Neural progenitor cell (in vitro differentiated cells): ENCODE data around the gene HDAC4.

Source experiments
- EZH2phosphoT487 ChIP-seq: fragments of 200-600 bp; sonication (generic); IDR thresholded peaks from 2 replicates; pipeline ENCODE4 v1.6.1; 2017; ENCODE audit warnings: antibody characterized with exemption
- TF ChIP-seq, protein P1 (sequence below): fragments of 200-600 bp; sonication (generic); IDR thresholded peaks from 2 replicates; pipeline ENCODE4 v1.5.1; 2017; ENCODE audit warnings: antibody characterized with exemption, mild to moderate bottlenecking

DNA sequence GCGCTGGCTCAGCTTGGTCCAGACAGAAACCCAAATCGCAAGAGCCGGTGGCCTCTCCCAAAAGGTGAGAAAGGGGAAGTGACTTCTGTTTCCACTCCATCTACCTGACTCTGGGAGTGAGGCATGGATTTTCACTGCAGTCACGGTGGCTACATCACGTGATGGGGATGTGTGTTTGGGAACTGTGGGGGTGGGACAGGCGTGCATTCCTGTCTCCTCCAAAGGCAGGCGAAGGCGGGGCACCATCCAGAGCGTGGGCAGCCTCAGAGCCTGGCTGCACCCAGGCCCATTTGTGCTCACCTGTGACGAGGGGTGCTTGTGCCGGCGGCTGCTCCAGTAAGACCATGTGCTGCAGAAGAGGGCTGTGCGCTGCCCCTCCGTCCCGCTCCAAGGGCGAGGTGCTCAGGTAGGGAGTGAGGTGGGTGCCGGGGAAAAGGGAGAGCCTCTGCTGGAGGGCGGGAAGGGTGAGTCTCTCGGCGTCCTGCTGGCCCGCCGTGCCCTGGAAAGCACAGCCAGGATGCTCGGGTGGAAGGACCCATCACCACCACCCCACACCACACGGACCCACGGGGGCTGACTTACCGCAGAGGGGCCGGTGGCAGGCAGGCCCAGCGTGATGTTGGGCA, 266.8 kb downstream of the HDAC4 start:
- TF ChIP-seq, protein P1, sequence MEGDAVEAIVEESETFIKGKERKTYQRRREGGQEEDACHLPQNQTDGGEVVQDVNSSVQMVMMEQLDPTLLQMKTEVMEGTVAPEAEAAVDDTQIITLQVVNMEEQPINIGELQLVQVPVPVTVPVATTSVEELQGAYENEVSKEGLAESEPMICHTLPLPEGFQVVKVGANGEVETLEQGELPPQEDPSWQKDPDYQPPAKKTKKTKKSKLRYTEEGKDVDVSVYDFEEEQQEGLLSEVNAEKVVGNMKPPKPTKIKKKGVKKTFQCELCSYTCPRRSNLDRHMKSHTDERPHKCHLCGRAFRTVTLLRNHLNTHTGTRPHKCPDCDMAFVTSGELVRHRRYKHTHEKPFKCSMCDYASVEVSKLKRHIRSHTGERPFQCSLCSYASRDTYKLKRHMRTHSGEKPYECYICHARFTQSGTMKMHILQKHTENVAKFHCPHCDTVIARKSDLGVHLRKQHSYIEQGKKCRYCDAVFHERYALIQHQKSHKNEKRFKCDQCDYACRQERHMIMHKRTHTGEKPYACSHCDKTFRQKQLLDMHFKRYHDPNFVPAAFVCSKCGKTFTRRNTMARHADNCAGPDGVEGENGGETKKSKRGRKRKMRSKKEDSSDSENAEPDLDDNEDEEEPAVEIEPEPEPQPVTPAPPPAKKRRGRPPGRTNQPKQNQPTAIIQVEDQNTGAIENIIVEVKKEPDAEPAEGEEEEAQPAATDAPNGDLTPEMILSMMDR = no peak
- TF ChIP-seq EZH2phosphoT487 = no peak
